ENCODE measurements around the gene THBS3.
"Not testable (repeated sequence)": the region's sequence is repeated elsewhere in the genome, so short reads cannot be mapped to it uniquely, and the experiment has no call there.

THBS3 gene

GRCh38 chr1:155172732-155173477, 34.8 kb downstream of the THBS3 start, which contains the start of gene KRTCAP2:
Gene KRTCAP2 (minus strand): TSS chr1:155173304. CDS start chr1:155173224, 80 bp downstream.
- DNase-seq: peak; percentile 99

GRCh38 chr1:155171836-155172731, 35.6 kb downstream of the THBS3 start:
- no peak for DNase-seq

- DNase-seq: no peak
These were observed 36.9 kb downstream of the THBS3 start for GRCh38 chr1:155170806-155171205.

- DNase-seq: no peak
These were observed 37.5 kb downstream of the THBS3 start for GRCh38 chr1:155170101-155170785.

- no peak for DNase-seq
These were observed 38.2 kb downstream of the THBS3 start for GRCh38 chr1:155169541-155169940.

- no peak for DNase-seq
These were observed 39.1 kb downstream of the THBS3 start for GRCh38 chr1:155168456-155169210.

- DNase-seq: not testable (repeated sequence)
These were observed 39.6 kb downstream of the THBS3 start for GRCh38 chr1:155168105-155168445.

GRCh38 chr1:155167166-155168104, 40.3 kb downstream of the THBS3 start:
- peak; percentile 96 for DNase-seq

- DNase-seq: no peak
These were observed 41.1 kb downstream of the THBS3 start for GRCh38 chr1:155166471-155167165.

- DNase-seq: no peak
These were observed 41.6 kb downstream of the THBS3 start for GRCh38 chr1:155166051-155166470.

- not testable (repeated sequence) for DNase-seq
These were observed 43.1 kb downstream of the THBS3 start for GRCh38 chr1:155164625-155165024.

- DNase-seq: not testable (repeated sequence)
These were observed 43.9 kb downstream of the THBS3 start for GRCh38 chr1:155163785-155164184.

GRCh38 chr1:155162631-155163030, 45.1 kb downstream of the THBS3 start:
- not testable (repeated sequence) for DNase-seq

GRCh38 chr1:155160128-155160527, 47.6 kb downstream of the THBS3 start:
- peak; percentile 20 for DNase-seq

- no peak for DNase-seq
These were observed 48.7 kb downstream of the THBS3 start for GRCh38 chr1:155158991-155159390.

- DNase-seq: not testable (repeated sequence)
These were observed 51.6 kb downstream of the THBS3 start for GRCh38 chr1:155155996-155156643.

All from NCI-H1694 treated with DMSO at 0.1 percent for 48 hours (cell line).